Endothelial cell of umbilical vein (primary cell): ENCODE measurements around the gene SLC44A1. TPM values are rescaled to one million over a fixed set of nuclear protein-coding genes. Genes with fewer than 3 reads are reported as not detected.

ENCODE experiments used
- BruUV-seq: library from RNA; stranded (reverse); fragments of 400-500 nt; replicated peaks from 2 replicates; lab custom pipeline; 2021; lab: Mats Ljungman, UMichigan
- CTCF ChIA-PET: fragments of 300-600, 350-600 bp; sonication (Branson Sonifier 250); formaldehyde crosslinking; loops from one replicate; lab custom pipeline; 2021; ENCODE audit warnings: antibody characterized with exemption, inconsistent platforms; lab: Charles Lee
- POLR2A ChIA-PET: fragments of 300-600, 350-600 bp; sonication (Branson Sonifier 250); formaldehyde crosslinking; loops from one replicate; lab custom pipeline; 2021; ENCODE audit warnings: antibody characterized with exemption, inconsistent platforms; lab: Charles Lee
- DNase-seq: peaks from one replicate; pipeline ENCODE4 v3.0.0-alpha.2; 2011; ENCODE audit warnings: low read depth, low spot score
- FAIRE-seq: peaks from 2 replicates; lab custom pipeline; 2011; peaks lifted over from hg19 to GRCh38; lab: Jason Lieb, UNC
- H2AFZ ChIP-seq: 2 replicates; pipeline ENCODE4 v1.6.0; 2012; ENCODE audit warnings: low read depth, low read length, control low read depth, inconsistent platforms
- H3K27ac ChIP-seq: 2 replicates; pipeline ENCODE4 v1.5.1; 2011; ENCODE audit warnings: low read depth, mild to moderate bottlenecking, control low read depth, low read length, moderate library complexity; ENCODE audit not compliant: insufficient read depth
- H3K27me3 ChIP-seq, 2 experiments: 2 replicates each; pipeline versions ENCODE4 v1.6.0 to v1.6.1; 2011; ENCODE audit warnings: low read length in 2 of 2, mixed read lengths in 1 of 2; ENCODE audit not compliant: control insufficient read depth in 2 of 2, insufficient read depth in 2 of 2
- H3K36me3 ChIP-seq, 2 experiments: 2 replicates in 1 of 2; 3 replicates in 1 of 2; pipeline ENCODE4 v1.5.1; 2011; ENCODE audit warnings: low read length in 2 of 2, mild to moderate bottlenecking in 1 of 2, moderate library complexity in 1 of 2; ENCODE audit not compliant: control insufficient read depth in 2 of 2, insufficient read depth in 2 of 2; ENCODE audit errors: extremely low read depth in 1 of 2
- H3K4me1 ChIP-seq: 3 replicates; pipeline ENCODE4 v1.5.1; 2011; ENCODE audit warnings: mild to moderate bottlenecking, low read length; ENCODE audit not compliant: control insufficient read depth, insufficient read depth; ENCODE audit errors: extremely low read depth
- H3K4me2 ChIP-seq: 2 replicates; pipeline ENCODE4 v1.6.1; 2011; ENCODE audit warnings: low read length, control low read depth, mixed read lengths; ENCODE audit not compliant: insufficient read depth
- H3K4me3 ChIP-seq, 3 experiments: fragments of 200-600 bp in 1 of 3; sonication (generic), shearing (Covaris generic) in 1 of 3; replicated peaks in 1 of 3; 2 replicates each; pipeline ENCODE4 v1.5.1; 2011 to 2016; ENCODE audit warnings: control low read depth in 3 of 3, low read length in 3 of 3, mild to moderate bottlenecking in 2 of 3, inconsistent platforms in 1 of 3, low read depth in 1 of 3, moderate library complexity in 1 of 3; ENCODE audit not compliant: insufficient read depth in 1 of 3
- H3K79me2 ChIP-seq: 2 replicates; pipeline ENCODE4 v1.6.0; 2012; ENCODE audit warnings: low read length, inconsistent platforms; ENCODE audit not compliant: control insufficient read depth, insufficient read depth
- H3K9ac ChIP-seq: replicated peaks from 2 replicates; pipeline ENCODE3; 2011; ENCODE audit warnings: low read length, control low read depth; ENCODE audit not compliant: insufficient read depth; ENCODE audit errors: extremely low read depth
- H3K9me1 ChIP-seq: replicated peaks from 3 replicates; pipeline ENCODE4 v1.6.0; 2011; ENCODE audit warnings: mild to moderate bottlenecking, low read length; ENCODE audit not compliant: control insufficient read depth, insufficient read depth; ENCODE audit errors: extremely low read depth
- H3K9me3 ChIP-seq: replicated peaks from 2 replicates; pipeline ENCODE4 v1.5.1; 2012; ENCODE audit warnings: low read length, inconsistent platforms; ENCODE audit not compliant: control insufficient read depth, insufficient read depth
- H4K20me1 ChIP-seq: replicated peaks from 2 replicates; pipeline ENCODE3; 2011; ENCODE audit warnings: mild to moderate bottlenecking, low read length; ENCODE audit not compliant: control insufficient read depth, insufficient read depth; ENCODE audit errors: extremely low read depth
- CTCF ChIP-seq, 2 donors: IDR thresholded peaks; 1 replicate in 1 of 2; 2 replicates in 1 of 2; pipeline ENCODE4 v1.5.1; 2011; ENCODE audit warnings: low read length in 2 of 2, mild to moderate bottlenecking in 2 of 2, moderate library complexity in 2 of 2, control low read depth in 1 of 2, inconsistent platforms in 1 of 2, low read depth in 1 of 2; ENCODE audit not compliant: insufficient read depth in 1 of 2; ENCODE audit errors: extremely low read depth in 1 of 2
- EZH2 ChIP-seq: IDR thresholded peaks from 2 replicates; pipeline ENCODE4 v1.6.1; 2012; ENCODE audit warnings: borderline replicate concordance, low read depth, mild to moderate bottlenecking, moderate library complexity, low read length, inconsistent platforms; ENCODE audit not compliant: severe bottlenecking
- FOS ChIP-seq: IDR thresholded peaks from 2 replicates; pipeline ENCODE4 v1.6.1; 2011; ENCODE audit warnings: mild to moderate bottlenecking, low read length, moderate library complexity, borderline replicate concordance; ENCODE audit not compliant: insufficient read depth
- GATA2 ChIP-seq: IDR thresholded peaks from 2 replicates; pipeline ENCODE4 v1.7.0; 2011; ENCODE audit warnings: low read depth, mild to moderate bottlenecking, moderate library complexity, mixed read lengths, low read length; ENCODE audit not compliant: insufficient read length, insufficient read depth
- JUN ChIP-seq: IDR thresholded peaks from 2 replicates; pipeline ENCODE4 v1.6.1; 2011; ENCODE audit warnings: borderline replicate concordance, low read depth; ENCODE audit not compliant: insufficient read length, insufficient read depth
- MAX ChIP-seq: IDR thresholded peaks from 2 replicates; pipeline ENCODE4 v1.6.1; 2011; ENCODE audit not compliant: insufficient read depth, insufficient read length
- MYC ChIP-seq: IDR thresholded peaks from one replicate; pipeline ENCODE4 v1.6.1; 2011; ENCODE audit warnings: mild to moderate bottlenecking, low read depth, low read length
- POLR2A ChIP-seq: IDR thresholded peaks from 2 replicates; pipeline ENCODE4 v1.6.1; 2012; ENCODE audit warnings: low read depth, mild to moderate bottlenecking, control low read depth, low read length
- POLR2AphosphoS5 ChIP-seq: IDR thresholded peaks from 2 replicates; pipeline ENCODE4 v1.6.1; 2012; ENCODE audit warnings: low read depth, mild to moderate bottlenecking, control low read depth, low read length, moderate library complexity; ENCODE audit not compliant: insufficient read depth
- dilution Hi-C: fragments of 300-500 bp; cut with MboI; formaldehyde crosslinking; loops from one replicate; pipeline ENCODE4 v1.15.0; 2019; ENCODE audit warnings: low sequenced_read_pairs; ENCODE audit not compliant: extremely low pct_ligation_motif_present
- intact Hi-C: fragments of 100-400 bp; cut with micrococcal nuclease; formaldehyde crosslinking; loops from one replicate; pipeline ENCODE4 v1.10.0; 2022
- polyA plus RNA-seq, 4 experiments: library from polyadenylated mRNA; depleted of rRNA in 3 of 4; stranded (reverse) in 3 of 4; unstranded in 1 of 4; fragments of >200 nt; gene quantifications; 2 replicates each; pipeline versions ENCODE4 v1.2.1 to v1.2.3, GENCODE V29; 2011 to 2012; ENCODE audit warnings: missing spikeins in 1 of 4
- total RNA-seq: library from RNA; stranded (reverse); gene quantifications from 2 replicates; pipeline ENCODE4 v1.2.3, GENCODE V29; 2021

SLC44A1 gene
- total and polyA plus RNA-seq, 2 donors (not counting 3 experiments of a cell fraction or from before 2014, with no cell fraction given) = 16.1 to 37.7 TPM

GRCh38 chr9:105426657-105427056, 182.2 kb downstream of the SLC44A1 start:
- POLR2A ChIA-PET = no interaction called here
- intact Hi-C loops = loop anchor here (1.0 to 5.0 kb wide), 2 partner anchors 292 to 456 kb away; no protein-coding TSS in a partner anchor
- Histone ChIP-seq H3K36me3 (no peaks in the 10 kb centered on the region), H3K9ac (no peak overlapping the region), H3K27ac (no peak overlapping the region), H3K9me3 (no peaks in the 10 kb centered on the region), H3K4me1 (no peaks in the 10 kb centered on the region), H3K9me1 (no peaks in the 10 kb centered on the region), H4K20me1 (no peaks in the 10 kb centered on the region), H2AFZ (no peak overlapping the region), H3K4me3 (no peak overlapping the region), H3K79me2 (no peaks in the 10 kb centered on the region), H3K4me2 (no peak overlapping the region), H3K27me3 (no peaks in the 10 kb centered on the region)
- BruUV-seq = no TSS peak
- CTCF ChIA-PET = interaction anchor here (0.7 to 1.0 kb wide), 2 partner anchors 264 to 292 kb away, joined by 4 to 5 read pairs; no protein-coding TSS in a partner anchor
- dilution Hi-C loops = no loop called here
- no peak for FAIRE-seq
- DNase-seq = no peak
- TF ChIP-seq MAX (no peak), EZH2 (no peak), GATA2 (no peak)

GRCh38 chr9:105431424-105432246, 187.2 kb downstream of the SLC44A1 start:
- Histone ChIP-seq H3K79me2 (no peaks in the 10 kb centered on the region), H4K20me1 (no peaks in the 10 kb centered on the region), H3K27me3 (no peaks in the 10 kb centered on the region), H3K4me1 (no peaks in the 10 kb centered on the region), H3K9me1 (no peaks in the 10 kb centered on the region), H3K9ac (no peak overlapping the region), H3K4me2 (no peak overlapping the region), H3K27ac (no peak overlapping the region), H3K36me3 (no peaks in the 10 kb centered on the region), H3K4me3 (no peak overlapping the region), H2AFZ (no peak overlapping the region), H3K9me3 (no peaks in the 10 kb centered on the region)
- dilution Hi-C loops (no loop called here), intact Hi-C loops (no loop called here)
- TF ChIP-seq POLR2A (no peak), JUN (no peak), GATA2 (no peak), EZH2 (no peak), FOS (no peak), MYC (no peak), MAX (no peak), POLR2AphosphoS5 (no peak), CTCF (IDR thresholded peaks at IDR 0.05; ENCODE audit: extremely low read depth in 1 of 2, insufficient read depth in 1 of 2, low read depth in 1 of 2, low read length in 2 of 2) (no peak)
- CTCF ChIA-PET = interaction anchor here (2.2 kb wide), 1 partner anchor 287 kb away, joined by 6 read pairs; no protein-coding TSS in a partner anchor
- FAIRE-seq (no peak), DNase-seq (no peak)
- BruUV-seq = no TSS peak
- POLR2A ChIA-PET = no interaction called here
